Stimulated activated CD4-positive, alpha-beta T cell treated with anti-CD3 and anti-CD28 coated beads, Interleukin-12 subunit alpha, Interleukin-12 subunit beta, amount 100 ng/mL, for 4 hours (primary cell): ENCODE results near the gene ANXA9.
A peak's percentile ranks its signal among the peaks of the same experiment; 100 is the strongest.

ENCODE experiments used
- DNase-seq: peaks from one replicate; pipeline ENCODE4 v3.0.0-alpha.2; 2020

Gene ANXA9

DNA sequence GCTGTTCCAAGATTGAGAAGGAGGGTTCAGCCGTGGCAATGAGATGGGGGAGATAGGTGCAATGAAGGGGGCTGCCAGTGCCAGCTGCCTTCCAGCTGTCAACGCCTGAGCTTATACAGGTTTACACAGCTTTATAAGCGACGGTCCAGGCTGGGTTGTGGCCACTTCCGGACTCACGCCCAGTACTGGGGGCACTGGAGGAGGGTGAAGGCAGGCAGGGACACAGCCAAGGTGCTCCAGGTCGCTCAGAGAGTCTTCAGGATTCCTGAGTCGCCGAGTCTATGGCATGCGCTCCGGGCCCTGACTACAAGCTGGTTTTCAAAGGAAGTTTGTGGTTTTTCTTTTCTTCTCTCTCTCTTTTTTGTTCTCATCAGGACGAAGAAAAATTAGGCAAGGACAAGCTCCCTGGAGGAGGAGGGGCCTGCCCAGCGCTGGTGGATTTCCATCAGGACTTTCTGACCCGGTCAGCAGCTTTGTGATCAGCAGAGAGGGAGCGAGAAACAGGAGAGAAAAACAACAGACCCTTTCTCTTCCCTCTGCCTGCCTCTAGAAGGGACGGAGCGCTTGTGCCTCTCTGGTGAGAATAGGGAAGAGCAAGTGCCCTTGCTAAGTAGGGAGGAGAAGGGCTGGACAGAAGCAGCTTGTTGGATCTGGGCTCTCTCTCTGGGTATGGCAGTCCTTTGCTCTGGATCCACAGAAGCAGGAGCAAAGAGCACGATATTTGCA is 24.4 kb downstream of the ANXA9 start, which contains the start of gene MINDY1:
MINDY1 (minus strand) TSS at position 576 of the 726 bp plus-strand sequence. CDS start 4,285 bp downstream, outside the sequence.
- DNase-seq = no peak

DNA sequence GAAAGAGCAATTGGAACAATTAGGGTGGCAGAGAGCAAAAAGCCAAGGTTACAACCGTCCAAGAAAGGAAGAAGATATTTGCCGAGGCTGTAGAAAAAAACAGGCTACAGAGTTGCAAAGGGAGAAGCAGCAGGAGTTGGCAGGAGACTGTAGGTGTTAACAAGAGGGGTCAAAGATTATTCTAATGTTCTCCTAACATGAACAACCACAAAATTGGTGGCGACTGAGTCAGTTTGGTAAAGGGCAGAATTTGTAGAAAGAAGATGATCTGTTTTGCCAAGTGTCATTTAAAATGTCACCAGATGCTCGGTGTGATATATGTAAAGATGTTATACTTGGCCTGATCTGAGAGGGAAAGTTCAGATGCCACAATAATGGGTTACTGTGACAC is 25.8 kb downstream of the ANXA9 start:
- DNase-seq = no peak

DNA sequence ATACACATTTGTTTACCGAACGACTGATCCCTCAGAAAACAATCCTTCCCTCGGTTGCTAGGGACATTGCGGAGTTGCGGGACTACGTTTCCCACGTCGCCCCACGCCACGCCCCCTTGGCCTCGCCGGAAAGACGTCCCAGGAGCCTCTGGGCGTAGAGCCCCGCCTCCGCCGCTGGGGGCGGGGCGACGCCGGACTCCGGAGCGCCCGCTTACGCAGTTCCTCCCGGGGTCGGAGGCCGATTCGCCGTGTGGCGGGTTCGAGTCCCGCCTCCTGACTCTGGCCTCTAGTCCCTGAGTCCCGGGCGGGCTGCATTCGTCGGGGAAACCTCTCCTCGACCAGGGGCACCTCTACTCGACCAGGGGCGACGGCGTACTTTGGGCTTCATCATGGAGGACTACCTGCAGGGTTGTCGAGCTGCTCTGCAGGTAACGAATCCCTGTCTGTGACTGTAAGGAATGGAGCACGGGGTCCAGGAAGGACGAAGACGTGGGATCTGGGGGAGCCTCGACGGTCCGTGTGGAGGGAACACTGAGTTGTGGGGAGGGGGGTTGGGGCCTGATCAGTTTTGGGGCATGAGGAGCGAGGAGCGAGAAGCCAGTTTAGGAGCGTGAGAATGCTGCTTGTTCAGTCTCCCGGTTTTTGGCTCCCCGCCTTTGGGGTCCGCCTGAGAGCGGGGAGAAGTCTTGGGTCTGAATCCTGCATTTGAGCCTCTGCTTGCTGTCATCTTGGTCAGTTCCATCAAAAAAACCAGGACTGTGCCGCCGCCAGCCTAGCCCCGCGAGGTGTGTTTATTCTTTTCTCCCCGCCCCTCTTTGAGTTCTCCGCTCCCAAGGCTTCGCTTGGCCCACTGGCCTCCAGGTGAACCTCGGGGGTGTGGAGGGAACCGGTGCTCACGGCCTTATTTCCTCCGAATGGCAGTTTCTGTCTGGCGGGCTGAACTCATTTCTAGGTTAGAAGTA is 26.4 kb downstream of the ANXA9 start, which contains the start of gene PRUNE1:
PRUNE1 (plus strand) TSS at position 206 of the 962 bp plus-strand sequence; CDS start at position 390, 184 bp downstream.
- peak; percentile 96 for DNase-seq

DNA sequence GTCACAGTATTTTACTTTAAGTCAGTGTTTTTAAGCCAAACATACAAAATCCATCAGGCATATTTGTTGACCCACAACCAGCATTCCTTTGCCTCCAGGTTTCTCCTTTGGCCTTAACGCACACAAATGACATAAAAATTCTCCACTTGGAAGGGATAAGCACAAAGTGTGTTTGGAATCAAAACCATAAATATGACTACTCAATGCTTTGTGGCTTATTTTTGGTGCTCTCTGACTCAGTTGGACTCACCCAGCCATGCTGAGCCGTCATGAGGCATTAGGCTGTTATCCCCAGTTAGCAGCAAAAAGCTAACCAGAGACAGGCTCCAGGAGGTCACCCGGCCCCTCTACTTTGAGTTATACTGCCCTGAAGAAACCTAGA is 27.1 kb downstream of the ANXA9 start:
- DNase-seq = no peak

DNA sequence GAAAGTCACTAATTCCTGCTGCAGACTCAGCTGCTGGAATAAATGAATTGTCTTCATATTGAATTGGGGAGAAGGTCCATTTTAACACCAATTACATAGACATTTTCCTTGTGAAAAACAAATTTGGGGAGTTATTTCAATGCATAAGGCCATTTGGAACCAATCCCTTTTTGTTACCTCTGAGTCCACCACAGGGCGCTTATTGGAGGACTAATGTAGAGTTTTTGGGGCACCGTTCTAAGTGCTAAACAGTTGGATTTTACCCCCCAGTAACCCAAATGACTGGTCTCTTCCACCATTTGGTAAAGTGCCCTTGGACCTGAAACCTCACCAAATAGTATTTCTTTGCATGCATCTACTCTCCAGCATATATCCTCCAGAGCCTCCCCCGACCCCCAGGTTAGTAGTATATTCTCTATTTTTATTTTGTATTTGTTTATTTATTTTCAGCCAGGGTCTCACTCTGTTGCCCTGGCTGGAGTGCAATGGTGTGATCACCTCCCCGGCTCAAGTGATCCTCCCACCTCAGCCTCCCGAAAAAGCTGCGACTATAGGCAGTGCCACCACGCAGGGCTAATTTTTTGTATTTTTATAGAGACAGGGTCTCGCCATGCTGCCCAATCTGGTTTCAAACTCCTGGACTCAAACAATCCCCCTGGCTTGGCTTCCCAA is 27.7 kb downstream of the ANXA9 start:
- no peak for DNase-seq

DNA sequence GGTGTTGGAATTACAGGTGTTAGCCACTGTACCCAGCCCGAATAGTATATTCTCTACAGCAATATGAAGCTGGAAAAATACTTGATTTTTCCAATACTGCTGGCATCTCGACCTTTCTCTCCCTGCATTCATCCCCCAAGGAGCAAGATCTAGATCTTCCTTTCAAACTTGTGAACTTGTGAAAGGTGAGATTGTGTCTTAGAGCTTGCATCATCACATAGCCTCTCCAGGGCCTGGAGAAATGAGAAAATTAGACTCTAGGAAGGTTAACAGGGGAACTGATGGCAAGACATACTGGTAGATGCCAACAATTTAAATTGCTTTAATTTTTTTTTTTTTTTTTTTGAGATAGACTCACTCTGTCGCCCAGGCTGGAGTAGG is 28.2 kb downstream of the ANXA9 start:
- DNase-seq = no peak

DNA sequence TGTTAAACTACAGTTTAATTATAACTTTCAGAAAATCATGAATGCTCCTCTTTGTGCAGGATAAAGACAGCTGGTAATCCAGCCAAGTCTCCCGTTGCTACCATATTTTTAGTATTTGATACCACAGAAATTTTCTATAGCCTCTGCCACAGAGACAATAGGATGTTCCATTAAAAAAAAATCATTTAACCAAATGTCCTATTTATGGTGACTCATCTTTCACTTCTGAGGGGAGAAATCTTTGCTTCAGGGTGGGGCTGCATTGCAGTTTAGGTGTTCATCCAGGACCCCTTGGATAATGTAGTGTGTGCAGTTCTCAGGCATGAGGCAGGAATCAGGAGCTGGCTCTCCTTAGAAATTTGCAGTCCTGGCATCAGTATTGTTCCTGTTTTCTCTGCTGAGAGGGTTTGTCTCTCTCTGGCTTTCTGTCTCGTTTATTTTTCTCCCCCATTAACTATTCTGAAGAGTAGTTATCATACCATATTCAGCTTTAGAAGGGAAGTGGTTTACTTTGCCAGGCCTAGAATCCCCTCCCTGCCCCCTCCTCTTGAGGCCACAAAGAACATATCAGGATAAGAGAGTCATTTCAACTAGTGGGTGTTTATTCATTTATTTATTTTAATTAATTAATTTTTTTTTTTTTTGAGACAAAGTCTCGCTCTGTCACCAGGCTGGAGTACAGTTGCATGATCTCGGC is 29.2 kb downstream of the ANXA9 start:
- no peak for DNase-seq

DNA sequence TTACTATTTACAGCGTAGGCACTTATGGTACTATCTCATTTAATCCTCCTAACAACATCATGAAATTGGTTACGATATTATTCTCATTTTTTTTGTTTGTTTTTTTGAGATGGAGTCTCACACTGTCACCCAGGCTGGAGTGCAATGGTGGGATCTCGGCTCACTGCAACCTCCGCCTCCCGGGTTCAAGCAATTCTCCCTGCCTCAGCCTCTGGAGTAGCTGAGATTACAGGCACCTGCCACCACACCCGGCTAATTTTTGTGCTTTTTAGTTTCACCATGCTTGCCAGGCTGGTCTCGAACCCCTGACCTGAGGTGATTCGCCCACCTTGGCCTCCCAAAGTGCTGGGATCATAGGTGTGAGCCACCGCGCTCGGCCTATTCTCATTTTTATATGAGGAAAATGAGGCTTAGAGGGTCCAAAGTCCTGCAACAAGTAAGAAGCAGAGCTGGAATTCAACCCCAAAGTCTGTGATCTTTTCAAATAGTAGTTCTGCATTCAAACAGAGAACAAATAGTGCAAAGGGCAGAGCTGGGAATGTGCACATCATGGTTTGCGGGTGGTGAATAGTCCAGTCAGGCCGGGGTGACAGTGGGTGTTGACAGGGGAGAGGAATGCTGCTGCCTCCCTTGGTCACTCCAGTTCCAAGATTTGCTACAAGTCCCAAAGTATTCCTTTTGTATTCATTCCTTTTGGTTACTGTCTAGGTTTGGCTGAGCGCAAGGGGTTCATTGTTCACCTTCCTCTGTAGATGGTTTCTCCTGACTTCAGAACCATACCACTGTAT is 30.8 kb downstream of the ANXA9 start:
- no peak for DNase-seq

DNA sequence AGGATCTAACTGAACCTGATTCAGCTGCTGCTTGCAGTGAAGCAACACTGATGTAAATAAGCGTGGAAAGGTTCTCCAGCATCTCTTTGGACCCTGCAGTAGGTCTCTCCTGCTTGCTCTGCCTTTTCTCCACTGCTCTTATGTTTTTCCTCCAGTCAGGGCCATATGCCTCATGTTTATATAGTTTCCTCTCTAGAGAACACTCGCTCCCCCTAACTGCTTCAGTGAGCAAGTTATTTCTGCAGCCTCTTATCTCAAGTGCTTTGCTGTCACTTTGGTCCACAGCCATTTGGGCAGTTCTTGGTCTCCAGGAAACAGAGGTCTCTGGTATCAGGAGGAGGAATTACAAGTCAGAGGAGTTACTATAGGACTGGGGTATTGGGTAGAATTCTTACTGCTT is 31.4 kb downstream of the ANXA9 start:
- DNase-seq = no peak

DNA sequence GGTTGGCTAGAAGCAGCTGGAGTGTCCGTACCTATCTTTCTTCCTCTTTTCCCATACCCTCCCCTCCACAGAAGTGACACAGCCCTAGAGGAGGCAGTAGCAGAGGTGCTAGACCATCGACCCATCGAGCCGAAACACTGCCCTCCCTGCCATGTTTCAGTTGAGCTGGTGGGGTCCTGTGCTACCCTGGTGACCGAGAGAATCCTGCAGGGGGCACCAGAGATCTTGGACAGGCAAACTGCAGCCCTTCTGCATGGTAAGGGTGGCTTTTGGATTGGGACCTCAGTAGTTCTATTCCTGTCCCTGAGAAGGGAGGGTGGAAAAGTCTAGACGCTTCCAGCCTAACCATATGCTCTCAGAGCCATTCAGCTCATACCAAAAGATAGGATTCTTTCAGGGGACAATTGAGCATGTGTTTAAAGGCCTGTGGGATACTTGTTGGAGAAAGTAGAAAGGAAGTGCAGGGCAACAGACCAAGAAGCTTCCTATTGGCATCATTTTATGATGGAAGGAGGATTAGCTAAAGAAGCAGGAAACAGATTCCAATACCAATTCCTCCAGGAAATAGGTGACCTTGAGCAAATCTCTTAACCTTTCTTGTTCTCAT is 42.6 kb downstream of the ANXA9 start:
- DNase-seq = peak; percentile 76

DNA sequence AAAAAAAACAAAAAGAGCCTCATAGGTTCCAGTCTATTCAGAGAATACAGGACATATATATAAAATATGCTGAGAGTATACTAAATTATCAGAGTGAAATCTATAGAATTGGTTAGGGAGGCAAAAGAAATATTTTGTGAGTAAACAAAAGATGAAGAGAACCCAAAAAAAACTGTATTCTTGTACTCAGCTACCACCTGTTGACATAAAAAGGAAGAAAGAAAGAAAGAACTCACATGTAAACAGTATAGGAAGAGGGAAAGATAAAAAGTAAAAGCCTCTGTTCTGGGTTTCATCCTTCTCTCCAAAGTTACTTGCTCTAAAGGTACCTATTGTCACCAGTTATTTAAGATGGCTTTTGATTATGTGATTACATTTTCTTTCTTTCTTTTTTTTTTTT is 44.4 kb downstream of the ANXA9 start:
- DNase-seq = no peak

DNA sequence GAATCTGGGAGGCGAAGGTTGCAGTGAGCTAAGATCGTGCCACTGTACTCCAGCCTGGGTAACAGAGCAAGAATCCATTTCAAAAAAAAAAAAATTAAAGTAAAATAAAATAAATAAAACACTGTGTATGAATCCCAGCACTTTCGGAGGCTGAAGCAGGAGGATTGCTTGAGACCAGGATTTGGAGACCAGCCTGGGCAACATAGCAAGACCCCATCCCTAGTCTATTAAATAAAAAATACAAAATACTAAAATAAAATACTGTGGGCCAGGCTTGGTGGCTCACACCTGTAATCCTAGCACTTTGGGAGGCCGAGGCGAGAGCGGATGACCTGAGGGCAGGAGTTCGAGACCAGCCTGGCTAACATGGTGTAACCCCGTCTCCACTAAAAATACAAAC is 50.1 kb downstream of the ANXA9 start:
- DNase-seq = no peak

DNA sequence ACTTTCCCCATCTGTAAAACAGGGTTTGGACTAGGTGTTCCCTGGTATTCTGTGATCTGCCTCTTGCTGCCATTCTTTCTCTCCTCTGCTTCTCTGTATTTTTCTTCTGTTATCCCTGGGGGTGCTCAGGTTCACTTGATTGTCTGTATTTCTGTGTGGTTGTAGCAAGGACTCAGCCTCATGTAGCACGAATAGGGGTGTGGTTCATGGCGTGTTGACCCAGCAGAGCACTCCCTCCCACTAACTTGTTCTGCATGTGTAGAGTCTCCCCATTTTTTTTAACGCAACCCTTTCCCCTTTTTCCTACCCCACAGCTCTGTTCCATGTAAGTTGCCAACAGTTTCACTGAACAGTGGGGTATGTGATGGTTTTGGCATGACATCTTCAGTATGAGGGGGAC is 53.1 kb downstream of the ANXA9 start:
- no peak for DNase-seq

DNA sequence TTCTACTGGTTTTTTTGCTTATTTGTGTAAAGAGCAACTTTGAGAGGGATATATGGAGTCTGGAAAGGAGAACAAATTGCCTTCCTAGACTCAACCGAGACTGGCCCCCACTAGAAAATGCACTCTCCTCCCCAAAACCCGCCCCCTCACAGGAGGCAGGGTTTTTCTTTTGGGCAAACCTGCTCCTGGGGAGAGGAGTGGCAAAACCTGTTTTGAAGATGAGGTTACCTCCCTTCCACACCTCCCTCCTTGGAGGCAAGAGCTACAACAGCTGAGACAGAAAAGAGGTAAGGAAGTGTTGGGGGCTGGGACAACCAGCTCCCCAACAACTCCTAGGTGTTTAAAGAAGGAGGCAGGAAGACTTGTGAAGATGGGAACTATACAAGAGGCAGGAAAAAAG is 54.3 kb downstream of the ANXA9 start, which contains the start of gene BNIPL:
BNIPL (plus strand) TSS at position 231 of the 400 bp plus-strand sequence; CDS start at position 371, 140 bp downstream.
- no peak for DNase-seq

DNA sequence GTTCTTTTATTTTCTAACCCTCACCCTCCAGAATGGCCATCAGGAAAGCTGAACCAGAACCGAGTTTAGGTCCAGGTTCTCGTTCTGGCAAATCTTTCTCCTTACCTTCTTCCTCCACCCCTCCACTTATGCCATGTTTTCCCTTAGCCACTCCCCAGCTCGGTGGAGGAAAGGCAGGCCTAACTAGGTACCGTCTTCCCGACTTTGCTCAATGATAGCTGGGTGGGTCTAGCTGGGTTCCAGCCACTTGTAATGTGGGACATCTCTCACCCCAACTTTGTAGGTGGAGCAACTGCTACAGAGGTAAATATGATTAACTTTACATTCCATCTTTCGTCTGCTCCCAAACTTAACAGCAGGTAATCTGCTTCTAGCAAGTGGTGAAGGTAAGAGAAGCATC is 54.9 kb downstream of the ANXA9 start:
- no peak for DNase-seq

DNA sequence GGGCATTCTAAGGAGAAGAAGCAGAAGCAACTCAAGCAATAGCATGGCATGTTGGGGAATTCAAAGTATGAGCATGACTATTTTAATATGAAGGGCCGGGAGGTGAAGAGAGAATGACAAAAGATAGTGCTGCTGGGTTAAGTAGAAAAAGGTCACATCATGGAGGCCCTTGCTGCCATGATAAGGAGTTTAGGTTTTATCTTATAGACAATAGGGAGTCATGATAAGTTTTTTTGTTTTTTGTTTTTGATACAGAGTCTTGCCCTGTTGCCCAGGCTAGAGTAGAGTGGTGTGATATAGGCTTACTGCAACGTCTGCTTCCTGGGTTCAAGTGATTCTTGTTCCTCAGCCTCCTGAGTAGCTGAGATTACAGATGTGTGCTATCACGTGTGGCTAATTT is 57.4 kb downstream of the ANXA9 start:
- DNase-seq = no peak

DNA sequence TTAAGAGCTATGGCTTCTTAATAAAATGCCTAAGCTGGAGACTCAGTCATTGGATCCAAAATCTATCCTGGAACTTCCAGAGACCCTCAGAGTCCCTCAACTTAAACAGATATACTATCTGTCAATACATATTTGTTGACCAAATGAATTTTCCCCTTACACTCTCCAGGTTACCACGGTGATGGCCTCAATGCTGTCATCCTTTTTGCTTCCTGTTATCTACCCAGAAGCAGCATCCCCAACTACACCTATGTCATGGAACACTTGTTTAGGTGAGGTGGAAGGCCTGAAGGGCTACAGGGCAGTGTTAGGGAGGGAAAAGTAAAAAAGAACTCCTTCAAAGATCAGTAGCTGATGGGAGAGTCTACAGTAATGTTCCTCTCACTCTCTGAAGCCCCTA is 61.1 kb downstream of the ANXA9 start:
- no peak for DNase-seq
